ENCODE data around the gene KBTBD13. TPM values are rescaled to one million over a fixed set of nuclear protein-coding genes. Genes with fewer than 3 reads are reported as not detected.
"Not testable (repeated sequence)": the region's sequence is repeated elsewhere in the genome, so short reads cannot be mapped to it uniquely, and the experiment has no call there.

The KBTBD13 gene
- total RNA-seq, 1 donor from 2014 or later = not detected

DNA sequence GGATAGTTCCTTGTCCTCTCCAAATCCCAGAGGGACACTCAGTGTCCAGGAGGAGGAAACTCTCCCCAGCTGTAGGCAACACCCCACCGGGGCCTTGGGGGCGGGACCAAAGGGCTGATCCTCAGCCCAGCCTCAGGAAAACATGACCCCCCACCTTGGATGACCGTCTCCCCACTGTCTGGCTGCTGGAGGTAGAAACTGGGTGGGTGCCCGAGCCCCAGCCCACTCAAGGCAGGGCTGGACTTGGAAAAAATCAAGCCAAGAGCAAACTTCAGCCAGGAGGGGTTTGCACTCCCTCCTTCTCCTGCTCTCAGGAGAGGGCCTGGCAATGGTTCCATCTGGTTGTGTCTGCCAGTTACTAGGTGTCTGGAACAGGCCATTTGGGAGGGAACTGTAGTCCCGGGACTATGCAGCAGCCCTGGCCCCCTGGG, 5.2 kb upstream of the KBTBD13 start:
- peaks cover 38% of the 10 kb centered on the region for H3K4me1 ChIP-seq

DNA sequence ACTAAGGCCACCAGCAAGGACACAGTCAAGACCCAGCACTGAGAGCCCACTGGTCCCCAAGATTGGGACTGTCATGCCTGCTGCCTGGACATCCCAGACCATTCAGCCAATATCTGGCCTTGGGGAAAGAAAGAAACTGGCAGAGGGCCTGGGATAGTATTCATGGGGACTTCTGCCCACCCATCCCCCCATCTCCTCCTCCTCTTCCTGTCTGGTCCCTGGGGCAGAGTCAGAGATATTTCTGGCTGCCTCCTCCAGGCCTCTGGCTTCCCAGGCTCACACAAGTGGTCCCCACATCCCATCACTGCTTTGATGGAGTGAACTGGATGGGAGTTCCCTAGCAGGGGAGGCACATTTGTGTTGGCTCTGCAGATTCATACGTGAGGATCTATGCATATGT, 4.5 kb upstream of the KBTBD13 start:
- peaks cover 32% of the 10 kb centered on the region for H3K4me1 ChIP-seq
- H3K27ac ChIP-seq = peak overlapping the region; percentile 92
- no peaks in the 10 kb centered on the region for H3K9me3 ChIP-seq
- no peak overlapping the region for H3K4me3 ChIP-seq
- no peaks in the 10 kb centered on the region for H3K36me3 ChIP-seq
- no peak for DNase-seq (ENCODE audit: extremely low spot score in 2 of 2)
- intact Hi-C loops (cut with DNase I) = no loop called here
- TF ChIP-seq, protein P1, sequence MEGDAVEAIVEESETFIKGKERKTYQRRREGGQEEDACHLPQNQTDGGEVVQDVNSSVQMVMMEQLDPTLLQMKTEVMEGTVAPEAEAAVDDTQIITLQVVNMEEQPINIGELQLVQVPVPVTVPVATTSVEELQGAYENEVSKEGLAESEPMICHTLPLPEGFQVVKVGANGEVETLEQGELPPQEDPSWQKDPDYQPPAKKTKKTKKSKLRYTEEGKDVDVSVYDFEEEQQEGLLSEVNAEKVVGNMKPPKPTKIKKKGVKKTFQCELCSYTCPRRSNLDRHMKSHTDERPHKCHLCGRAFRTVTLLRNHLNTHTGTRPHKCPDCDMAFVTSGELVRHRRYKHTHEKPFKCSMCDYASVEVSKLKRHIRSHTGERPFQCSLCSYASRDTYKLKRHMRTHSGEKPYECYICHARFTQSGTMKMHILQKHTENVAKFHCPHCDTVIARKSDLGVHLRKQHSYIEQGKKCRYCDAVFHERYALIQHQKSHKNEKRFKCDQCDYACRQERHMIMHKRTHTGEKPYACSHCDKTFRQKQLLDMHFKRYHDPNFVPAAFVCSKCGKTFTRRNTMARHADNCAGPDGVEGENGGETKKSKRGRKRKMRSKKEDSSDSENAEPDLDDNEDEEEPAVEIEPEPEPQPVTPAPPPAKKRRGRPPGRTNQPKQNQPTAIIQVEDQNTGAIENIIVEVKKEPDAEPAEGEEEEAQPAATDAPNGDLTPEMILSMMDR (IDR thresholded peaks at IDR 0.05) = no peak
- TF ChIP-seq POLR2AphosphoS5 (IDR thresholded peaks at IDR 0.05; ENCODE audit: insufficient read depth in 1 of 2, low read depth in 1 of 2) = no peak
- TF ChIP-seq POLR2A (IDR thresholded peaks at IDR 0.05) = no peak
- no peaks in the 10 kb centered on the region for H3K27me3 ChIP-seq

More for the DNA sequence above, 5.2 kb upstream of the KBTBD13 start:
- no peaks in the 10 kb centered on the region for H3K9me3 ChIP-seq
- peak overlapping the region; percentile 92 for H3K27ac ChIP-seq
- H3K4me3 ChIP-seq = no peak overlapping the region
- H3K27me3 ChIP-seq = no peaks in the 10 kb centered on the region
- no peak for DNase-seq (ENCODE audit: extremely low spot score in 2 of 2)
- no peak for TF ChIP-seq POLR2A (IDR thresholded peaks at IDR 0.05)
- peak in 1 of 2 donors; percentile 55 for TF ChIP-seq POLR2AphosphoS5 (IDR thresholded peaks at IDR 0.05; ENCODE audit: insufficient read depth in 1 of 2, low read depth in 1 of 2)
- TF ChIP-seq, protein P1 (IDR thresholded peaks at IDR 0.05) = no peak
- intact Hi-C loops (cut with DNase I) = no loop called here
- H3K36me3 ChIP-seq = no peaks in the 10 kb centered on the region

DNA sequence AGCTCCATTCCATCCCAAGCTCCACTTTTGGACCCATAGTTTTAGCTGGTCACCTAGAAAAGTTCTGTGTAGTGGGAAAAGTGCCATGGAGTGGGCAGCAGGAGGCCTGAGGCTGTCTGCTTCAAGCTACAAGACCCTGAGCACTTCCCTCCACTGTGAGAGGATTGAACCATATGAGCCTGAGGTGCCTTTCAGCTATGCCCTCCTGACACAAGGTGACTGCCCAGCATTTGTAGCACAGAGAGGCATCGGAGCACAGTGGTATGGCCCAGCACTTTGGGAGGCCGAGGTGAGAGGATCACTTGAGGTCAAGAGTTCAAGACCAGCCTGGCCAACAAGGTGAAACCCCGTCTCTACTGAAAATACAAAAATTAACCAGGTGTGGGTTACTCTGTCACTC, 3.9 kb upstream of the KBTBD13 start:
- no peak for DNase-seq (ENCODE audit: extremely low spot score in 2 of 2)
- Histone ChIP-seq H3K4me1 (peaks cover 32% of the 10 kb centered on the region), H3K4me3 (no peak overlapping the region), H3K36me3 (no peaks in the 10 kb centered on the region), H3K27ac (peak overlapping the region; percentile 92), H3K27me3 (no peaks in the 10 kb centered on the region), H3K9me3 (no peaks in the 10 kb centered on the region)
- intact Hi-C loops (cut with DNase I) = no loop called here
- TF ChIP-seq, protein P1 (IDR thresholded peaks at IDR 0.05) = no peak
- no peak for TF ChIP-seq POLR2AphosphoS5 (IDR thresholded peaks at IDR 0.05; ENCODE audit: insufficient read depth in 1 of 2, low read depth in 1 of 2)
- TF ChIP-seq POLR2A (IDR thresholded peaks at IDR 0.05) = no peak

DNA sequence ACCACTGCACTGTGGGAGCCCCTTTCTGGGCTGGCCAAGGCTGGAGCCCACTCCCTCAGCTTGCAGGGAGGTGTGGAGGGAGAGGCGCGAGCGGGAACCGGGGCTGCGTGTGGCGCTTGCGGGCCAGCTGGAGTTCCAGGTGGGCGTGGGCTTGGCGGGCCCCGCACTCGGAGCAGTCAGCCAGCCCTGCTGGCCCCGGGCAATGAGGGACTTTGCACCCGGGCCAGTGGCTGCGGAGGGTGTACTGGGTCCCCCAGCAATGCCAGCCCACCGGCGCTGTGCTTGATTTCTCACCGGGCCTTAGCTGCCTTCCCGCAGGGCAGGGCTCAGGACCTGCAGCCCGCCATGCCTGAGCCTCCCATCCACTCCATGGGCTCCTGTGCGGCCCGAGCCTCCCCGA, 1.6 kb upstream of the KBTBD13 start:
- not testable (repeated sequence) for H3K36me3 ChIP-seq; DNase-seq (ENCODE audit: extremely low spot score in 2 of 2); H3K27me3 ChIP-seq; H3K27ac ChIP-seq; H3K4me3 ChIP-seq; H3K9me3 ChIP-seq
- H3K4me1 ChIP-seq = peaks cover 26% of the 10 kb centered on the region
- intact Hi-C loops (cut with DNase I) = loop anchor here (5.0 kb wide), 1 partner anchor 33 kb away; no protein-coding TSS in a partner anchor

DNA sequence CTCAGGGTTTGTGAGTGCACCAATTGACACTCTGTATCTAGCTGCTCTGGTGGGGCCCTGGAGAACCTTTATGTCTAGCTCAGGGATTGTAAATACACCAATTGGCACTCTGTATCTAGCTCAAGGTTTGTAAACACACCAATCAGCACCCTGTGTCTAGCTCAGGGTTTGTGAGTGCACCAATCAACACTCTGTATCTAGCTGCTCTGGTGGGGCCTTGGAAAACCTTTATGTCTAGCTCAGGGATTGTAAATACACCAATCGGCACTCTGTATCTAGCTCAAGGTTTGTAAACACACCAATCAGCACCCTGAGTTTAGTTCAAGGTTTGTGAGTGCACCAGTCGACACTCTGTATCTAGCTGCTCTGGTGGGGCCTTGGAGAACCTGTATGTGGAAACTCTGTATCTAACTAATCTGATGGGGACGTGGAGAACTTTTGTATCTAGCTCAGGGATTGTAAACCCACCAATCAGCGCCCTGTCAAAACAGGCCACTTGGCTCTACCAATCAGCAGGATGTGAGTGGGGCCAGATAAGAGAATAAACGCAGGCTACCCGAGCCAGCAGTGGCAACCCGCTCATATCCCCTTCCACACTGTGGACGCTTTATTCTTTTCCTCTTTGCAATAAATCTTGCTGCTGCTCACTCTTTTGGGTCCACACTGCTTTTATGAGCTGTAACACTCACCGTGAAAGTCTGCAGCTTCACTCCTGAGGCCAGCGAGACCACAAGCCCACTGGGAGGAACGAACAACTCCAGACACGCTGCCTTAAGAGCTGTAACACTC, 745 bp upstream of the KBTBD13 start:
- intact Hi-C loops (cut with DNase I) = loop anchor here (5.0 kb wide), 1 partner anchor 34 kb away; no protein-coding TSS in a partner anchor
- H3K4me3 ChIP-seq; H3K27me3 ChIP-seq; H3K36me3 ChIP-seq; DNase-seq (ENCODE audit: extremely low spot score in 2 of 2); H3K9me3 ChIP-seq: not testable (repeated sequence)
- Histone ChIP-seq H3K27ac (peak overlapping the region; percentile 20), H3K4me1 (peaks cover 17% of the 10 kb centered on the region)

DNA sequence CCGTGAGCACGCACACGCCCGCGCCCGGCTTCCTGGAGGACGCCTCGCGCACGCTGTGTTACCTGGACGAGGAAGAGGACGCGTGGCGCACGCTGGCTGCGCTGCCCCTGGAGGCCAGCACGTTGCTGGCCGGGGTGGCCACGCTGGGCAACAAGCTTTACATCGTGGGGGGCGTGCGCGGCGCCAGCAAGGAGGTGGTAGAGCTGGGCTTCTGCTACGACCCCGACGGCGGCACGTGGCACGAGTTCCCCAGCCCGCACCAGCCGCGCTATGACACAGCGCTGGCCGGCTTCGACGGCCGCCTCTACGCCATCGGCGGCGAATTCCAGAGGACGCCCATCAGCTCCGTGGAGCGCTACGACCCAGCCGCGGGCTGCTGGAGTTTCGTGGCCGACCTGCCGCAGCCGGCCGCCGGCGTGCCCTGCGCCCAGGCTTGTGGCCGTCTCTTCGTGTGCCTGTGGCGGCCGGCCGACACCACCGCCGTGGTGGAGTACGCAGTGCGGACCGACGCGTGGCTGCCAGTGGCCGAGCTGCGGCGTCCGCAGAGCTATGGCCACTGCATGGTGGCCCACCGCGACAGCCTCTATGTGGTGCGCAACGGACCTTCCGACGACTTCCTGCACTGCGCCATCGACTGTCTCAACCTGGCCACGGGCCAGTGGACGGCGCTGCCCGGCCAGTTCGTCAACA, 890 bp downstream of the KBTBD13 start:
- no peaks in the 10 kb centered on the region for H3K9me3 ChIP-seq
- TF ChIP-seq POLR2AphosphoS5 (IDR thresholded peaks at IDR 0.05; ENCODE audit: insufficient read depth in 1 of 2, low read depth in 1 of 2) (no peak), POLR2A (IDR thresholded peaks at IDR 0.05) (no peak)
- TF ChIP-seq, protein P1 (IDR thresholded peaks at IDR 0.05) = no peak
- peaks cover 10% of the 10 kb centered on the region for H3K4me1 ChIP-seq
- intact Hi-C loops (cut with DNase I) = loop anchor here (5.0 kb wide), 1 partner anchor 35 kb away; no protein-coding TSS in a partner anchor
- peak overlapping the region in 1 of 2 donors; percentile 17 for H3K4me3 ChIP-seq
- DNase-seq (ENCODE audit: extremely low spot score in 2 of 2) = no peak
- H3K27ac ChIP-seq = no peak overlapping the region
- H3K36me3 ChIP-seq = no peaks in the 10 kb centered on the region
- H3K27me3 ChIP-seq = no peaks in the 10 kb centered on the region
